ENCODE results near the gene CLDN15.

CLDN15 gene

GRCh38 chr7:101226721-101227120 lies 10.9 kb downstream of the CLDN15 start:
- in situ Hi-C loops (cut with MboI; ENCODE audit: low pct_unique_long_range_greater_than_20kb, low sequenced_read_pairs): no loop called here
- no peak for DNase-seq

GRCh38 chr7:101225650-101226049 lies 12.0 kb downstream of the CLDN15 start:
- DNase-seq: no peak
- in situ Hi-C loops (cut with MboI; ENCODE audit: low pct_unique_long_range_greater_than_20kb, low sequenced_read_pairs): no loop called here

- DNase-seq: no peak
- in situ Hi-C loops (cut with MboI; ENCODE audit: low pct_unique_long_range_greater_than_20kb, low sequenced_read_pairs): no loop called here
Measured at GRCh38 chr7:101223528-101223927, 14.1 kb downstream of the CLDN15 start.

GRCh38 chr7:101222275-101222830 lies 15.2 kb downstream of the CLDN15 start:
- no peak for DNase-seq
- in situ Hi-C loops (cut with MboI; ENCODE audit: low pct_unique_long_range_greater_than_20kb, low sequenced_read_pairs): no loop called here

GRCh38 chr7:101220295-101220694 lies 17.3 kb downstream of the CLDN15 start:
- in situ Hi-C loops (cut with MboI; ENCODE audit: low pct_unique_long_range_greater_than_20kb, low sequenced_read_pairs): no loop called here
- DNase-seq: no peak

- in situ Hi-C loops (cut with MboI; ENCODE audit: low pct_unique_long_range_greater_than_20kb, low sequenced_read_pairs): no loop called here
- no peak for DNase-seq
Measured at GRCh38 chr7:101218236-101219125, 19.1 kb downstream of the CLDN15 start.

GRCh38 chr7:101217388-101218235 lies 20.0 kb downstream of the CLDN15 start, which contains the start of the genes PLOD3 and ZNHIT1:
Gene PLOD3, minus strand, starts transcription at chr7:101217581. Its CDS starts 307 bp downstream, at chr7:101217274.
Gene ZNHIT1, plus strand, starts transcription at chr7:101218165. Its CDS starts 31 bp downstream, at chr7:101218196.
- in situ Hi-C loops (cut with MboI; ENCODE audit: low pct_unique_long_range_greater_than_20kb, low sequenced_read_pairs): no loop called here
- peak; percentile 96 for DNase-seq

GRCh38 chr7:101216860-101217387 lies 20.7 kb downstream of the CLDN15 start:
- in situ Hi-C loops (cut with MboI; ENCODE audit: low pct_unique_long_range_greater_than_20kb, low sequenced_read_pairs): no loop called here
- DNase-seq: peak; percentile 51

- no peak for DNase-seq
Measured at GRCh38 chr7:101216001-101216859, 21.4 kb downstream of the CLDN15 start.

GRCh38 chr7:101212014-101212413 lies 25.6 kb downstream of the CLDN15 start:
- DNase-seq: no peak

More at GRCh38 chr7:101216001-101216859, 21.4 kb downstream of the CLDN15 start:
- in situ Hi-C loops (cut with MboI; ENCODE audit: low pct_unique_long_range_greater_than_20kb, low sequenced_read_pairs): no loop called here

GRCh38 chr7:101211501-101211900 lies 26.1 kb downstream of the CLDN15 start:
- DNase-seq: no peak
- in situ Hi-C loops (cut with MboI; ENCODE audit: low pct_unique_long_range_greater_than_20kb, low sequenced_read_pairs): no loop called here

More at GRCh38 chr7:101212014-101212413, 25.6 kb downstream of the CLDN15 start:
- in situ Hi-C loops (cut with MboI; ENCODE audit: low pct_unique_long_range_greater_than_20kb, low sequenced_read_pairs): no loop called here

- no peak for DNase-seq
- in situ Hi-C loops (cut with MboI; ENCODE audit: low pct_unique_long_range_greater_than_20kb, low sequenced_read_pairs): no loop called here
Measured at GRCh38 chr7:101210143-101210542, 27.5 kb downstream of the CLDN15 start.

- in situ Hi-C loops (cut with MboI; ENCODE audit: low pct_unique_long_range_greater_than_20kb, low sequenced_read_pairs): no loop called here
- DNase-seq: no peak
Measured at GRCh38 chr7:101208794-101209193, 28.8 kb downstream of the CLDN15 start.

GRCh38 chr7:101207459-101207858 lies 30.1 kb downstream of the CLDN15 start:
- in situ Hi-C loops (cut with MboI; ENCODE audit: low pct_unique_long_range_greater_than_20kb, low sequenced_read_pairs): no loop called here
- no peak for DNase-seq

GRCh38 chr7:101206665-101207042 lies 30.9 kb downstream of the CLDN15 start:
- DNase-seq: no peak
- in situ Hi-C loops (cut with MboI; ENCODE audit: low pct_unique_long_range_greater_than_20kb, low sequenced_read_pairs): no loop called here

GRCh38 chr7:101205901-101206664 lies 31.5 kb downstream of the CLDN15 start:
- no peak for DNase-seq
- in situ Hi-C loops (cut with MboI; ENCODE audit: low pct_unique_long_range_greater_than_20kb, low sequenced_read_pairs): no loop called here
